HG02642 (cell line): Measurements from ENCODE around the gene ABCC4.
"Not testable (repeated sequence)": the region's sequence is repeated elsewhere in the genome, so short reads cannot be mapped to it uniquely, and the experiment has no call there.

ENCODE experiments used
- ATAC-seq: cut with Tn5 transposase; IDR thresholded peaks from one replicate; pipeline ENCODE4 v1.9.1; 2021; ENCODE audit warnings: mild to moderate bottlenecking; ENCODE audit not compliant: unreplicated experiment, poor library complexity

Gene ABCC4

DNA sequence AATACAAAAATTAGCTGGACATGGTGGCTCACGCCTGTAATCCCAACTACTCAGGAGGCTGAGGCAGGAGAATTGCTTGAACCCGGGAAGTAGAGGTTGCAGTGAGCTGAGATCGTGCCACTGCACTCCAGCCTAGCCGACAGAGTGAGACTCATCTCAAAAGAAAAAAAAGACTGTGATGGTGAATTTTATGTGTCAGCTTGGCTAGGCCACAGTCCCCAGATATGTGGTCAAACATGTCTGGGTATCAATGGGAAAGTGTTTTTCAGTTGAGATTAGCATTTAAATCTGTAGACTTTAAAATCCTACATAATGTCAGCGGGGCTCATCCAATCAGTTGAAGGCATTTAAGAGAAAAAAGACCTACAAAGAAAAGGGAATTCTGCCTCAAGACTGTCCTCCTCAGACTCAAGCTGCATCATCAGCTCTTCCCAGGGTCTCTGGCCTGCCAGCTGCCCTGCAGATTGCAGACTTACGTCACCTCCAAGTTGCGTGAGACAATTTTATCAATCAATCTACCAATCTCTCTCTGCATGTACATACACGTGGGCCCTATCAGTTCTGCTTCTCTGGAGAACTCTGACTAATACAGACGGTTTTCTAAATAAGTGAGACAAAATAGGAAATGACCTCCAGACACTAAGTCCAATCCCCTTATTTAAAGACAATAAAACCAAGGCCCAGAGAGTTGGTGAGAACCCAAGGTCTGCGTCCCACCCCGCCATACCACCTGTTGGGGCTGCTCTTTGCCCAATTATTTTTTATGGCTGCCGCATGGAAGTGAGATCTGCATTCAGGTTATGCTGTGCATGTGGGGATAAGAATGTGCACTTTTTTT lies 99.2 kb downstream of the ABCC4 start:
- ATAC-seq: no peak

DNA sequence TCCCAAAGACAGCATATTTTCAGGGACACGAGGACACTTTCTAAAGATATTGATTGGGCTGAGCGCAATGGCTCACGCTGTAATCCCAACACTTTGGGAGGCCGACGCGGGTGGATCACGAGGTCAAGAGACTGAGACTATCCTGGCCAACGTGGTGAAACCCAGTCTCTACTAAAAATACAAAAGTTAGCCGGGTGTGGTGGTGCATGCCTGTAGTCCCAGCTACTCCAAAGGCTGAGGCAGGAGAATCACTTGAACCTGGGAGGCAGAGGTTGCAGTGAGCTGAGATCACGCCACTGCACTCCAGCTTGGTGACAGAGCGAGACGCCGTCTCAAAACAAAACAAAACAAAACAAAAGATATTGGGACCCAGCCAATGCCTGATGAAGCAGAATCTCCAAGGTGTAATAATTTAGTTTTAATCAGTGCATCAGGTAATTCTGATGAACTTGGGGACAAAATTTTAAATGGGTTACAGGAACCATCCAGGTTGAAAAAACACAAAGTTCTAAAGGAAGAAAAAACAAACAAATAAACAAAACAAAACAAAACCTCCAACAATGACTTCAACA lies 100.8 kb downstream of the ABCC4 start:
- ATAC-seq: not testable (repeated sequence)

DNA sequence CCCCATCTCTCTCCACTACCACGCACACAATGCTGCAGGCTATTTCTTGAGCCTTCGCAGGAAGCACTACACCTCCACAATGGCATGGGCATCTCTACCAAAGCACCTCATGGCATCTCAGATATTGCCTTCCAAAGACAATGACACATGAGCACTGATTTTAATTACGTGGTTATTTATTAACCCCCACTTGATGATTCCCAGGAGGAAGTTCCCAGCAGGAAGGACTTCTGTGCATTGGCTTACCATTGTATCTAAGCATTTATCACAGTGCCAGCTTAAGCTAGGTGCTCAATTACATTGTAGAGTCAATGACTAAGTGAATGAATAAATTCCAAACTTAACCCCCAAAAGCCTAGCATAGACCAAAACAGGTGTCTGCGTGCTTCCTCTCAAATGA lies 101.4 kb downstream of the ABCC4 start:
- no peak for ATAC-seq

DNA sequence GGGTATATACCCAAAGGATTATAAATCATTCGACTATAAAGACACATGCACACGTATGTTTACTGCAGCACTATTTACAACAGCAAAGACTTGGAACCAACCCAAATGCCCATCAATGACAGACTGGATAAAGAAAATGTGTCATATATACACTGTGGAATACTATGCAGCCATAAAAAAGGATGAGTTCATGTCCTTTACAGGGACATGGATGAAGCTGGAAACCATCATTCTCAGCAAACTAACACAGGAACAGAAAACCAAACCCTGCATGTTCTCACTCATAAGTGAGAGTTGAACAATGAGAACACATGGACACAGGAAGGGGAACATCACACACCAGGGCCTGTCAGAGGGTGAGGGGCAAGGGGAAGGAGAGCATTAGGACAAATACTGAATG lies 102.6 kb downstream of the ABCC4 start:
- not testable (repeated sequence) for ATAC-seq

DNA sequence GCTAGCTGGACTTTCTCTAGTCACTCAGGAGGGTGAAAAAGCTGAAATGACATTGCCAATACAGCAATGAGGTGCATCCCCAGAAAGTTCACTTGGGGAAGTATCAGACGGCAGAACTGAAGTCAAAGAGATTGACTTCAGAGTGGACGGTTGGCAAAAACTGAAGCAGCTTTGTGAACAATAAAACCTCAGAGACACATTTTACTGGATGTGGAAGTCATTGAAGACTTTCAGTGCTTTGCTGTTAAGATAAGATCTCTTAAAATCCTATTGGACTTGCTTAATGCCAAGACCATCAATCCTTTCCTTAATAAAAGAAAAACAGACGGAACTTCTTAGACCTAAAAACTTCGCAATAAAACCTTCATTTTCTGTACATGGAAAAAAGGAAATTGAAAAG lies 103.7 kb downstream of the ABCC4 start:
- no peak for ATAC-seq

DNA sequence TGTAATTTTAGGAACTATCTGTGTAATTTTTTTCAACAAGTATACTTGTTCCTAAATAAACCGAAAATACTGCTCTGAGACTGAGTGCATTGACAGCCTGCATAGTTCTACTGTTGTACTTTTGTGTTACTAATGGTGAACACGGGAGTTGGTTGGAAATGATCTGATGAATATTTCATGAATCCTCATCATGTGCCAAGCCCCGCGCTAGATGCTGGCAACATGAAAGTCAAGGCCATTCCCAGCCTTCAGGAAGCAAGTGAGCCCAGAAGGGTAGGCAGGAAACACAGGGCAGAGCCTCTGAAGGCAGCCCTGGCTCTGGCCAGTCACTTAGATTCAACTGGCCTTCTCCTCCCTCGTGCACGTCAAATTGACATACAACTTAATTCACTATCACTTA lies 106.1 kb downstream of the ABCC4 start:
- no peak for ATAC-seq

DNA sequence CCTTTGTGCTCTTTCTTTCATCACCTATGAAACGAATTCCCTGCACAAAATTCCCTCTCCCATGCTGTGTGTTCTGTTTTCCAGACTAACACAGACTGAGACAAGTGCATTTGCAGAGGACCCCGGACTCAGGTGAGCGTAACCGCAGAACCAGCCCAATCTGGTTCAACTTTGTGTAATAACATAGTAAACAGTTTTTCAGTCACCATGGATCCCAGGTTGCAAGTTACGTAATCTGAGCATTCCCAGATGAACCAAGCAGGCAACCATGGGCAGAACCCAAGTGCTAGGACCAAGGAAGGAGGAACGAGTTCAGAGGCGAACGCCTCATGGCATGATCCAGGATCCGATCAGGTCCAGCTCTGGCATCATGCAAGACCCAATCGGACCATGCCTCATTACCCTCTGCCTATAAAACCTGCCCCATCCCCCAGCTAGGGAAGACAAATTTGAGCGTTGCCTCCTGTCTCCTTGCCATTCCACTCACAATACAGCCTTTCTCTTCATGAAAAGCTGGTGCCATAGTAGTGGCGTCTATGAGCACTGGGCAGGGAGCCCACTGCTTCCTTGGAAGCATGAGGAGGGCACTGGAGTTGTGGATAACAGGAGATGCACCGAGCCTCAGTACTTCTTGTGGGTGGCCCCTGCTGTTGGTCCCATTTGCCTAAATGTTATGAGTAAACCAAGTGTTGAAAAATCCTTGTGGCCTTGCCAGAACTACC lies 107.6 kb downstream of the ABCC4 start:
- no peak for ATAC-seq

DNA sequence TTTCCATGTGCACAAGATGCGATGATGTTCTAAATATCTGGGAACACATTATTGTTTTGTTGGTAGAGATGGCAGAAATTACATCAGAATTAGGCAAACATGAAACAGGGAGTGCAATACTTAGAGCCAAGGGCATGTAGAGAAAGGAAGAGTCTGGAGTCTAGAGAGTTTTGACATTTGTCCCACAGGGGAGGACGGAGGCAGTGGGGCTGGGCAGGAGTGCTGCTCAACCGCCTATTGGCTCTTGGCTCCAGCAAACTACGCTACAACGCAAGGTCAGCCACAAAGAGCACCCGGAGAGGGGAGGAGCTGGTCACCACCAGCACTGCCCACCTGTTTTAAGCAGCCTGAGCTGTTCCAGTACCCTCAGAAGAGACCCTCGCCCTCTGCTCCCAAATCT lies 108.3 kb downstream of the ABCC4 start:
- ATAC-seq: no peak

DNA sequence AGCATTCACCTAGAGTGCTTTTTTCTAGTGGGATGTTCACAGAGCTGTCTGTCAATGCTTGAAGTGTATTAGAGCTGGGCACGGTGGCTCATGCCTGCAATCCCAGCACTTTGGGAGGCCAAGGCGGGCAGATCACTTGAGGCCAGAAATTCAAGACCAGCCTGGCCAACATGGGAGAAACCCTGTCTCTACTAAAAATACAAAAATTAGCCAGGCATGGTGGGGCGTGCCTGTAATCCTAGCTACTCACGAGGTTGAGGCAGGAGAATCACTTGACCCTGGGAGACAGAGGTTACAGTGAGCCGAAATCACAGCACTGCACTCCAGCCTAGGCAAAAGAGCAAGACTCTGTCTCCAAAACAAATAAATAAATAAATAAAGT lies 108.7 kb downstream of the ABCC4 start:
- not testable (repeated sequence) for ATAC-seq

DNA sequence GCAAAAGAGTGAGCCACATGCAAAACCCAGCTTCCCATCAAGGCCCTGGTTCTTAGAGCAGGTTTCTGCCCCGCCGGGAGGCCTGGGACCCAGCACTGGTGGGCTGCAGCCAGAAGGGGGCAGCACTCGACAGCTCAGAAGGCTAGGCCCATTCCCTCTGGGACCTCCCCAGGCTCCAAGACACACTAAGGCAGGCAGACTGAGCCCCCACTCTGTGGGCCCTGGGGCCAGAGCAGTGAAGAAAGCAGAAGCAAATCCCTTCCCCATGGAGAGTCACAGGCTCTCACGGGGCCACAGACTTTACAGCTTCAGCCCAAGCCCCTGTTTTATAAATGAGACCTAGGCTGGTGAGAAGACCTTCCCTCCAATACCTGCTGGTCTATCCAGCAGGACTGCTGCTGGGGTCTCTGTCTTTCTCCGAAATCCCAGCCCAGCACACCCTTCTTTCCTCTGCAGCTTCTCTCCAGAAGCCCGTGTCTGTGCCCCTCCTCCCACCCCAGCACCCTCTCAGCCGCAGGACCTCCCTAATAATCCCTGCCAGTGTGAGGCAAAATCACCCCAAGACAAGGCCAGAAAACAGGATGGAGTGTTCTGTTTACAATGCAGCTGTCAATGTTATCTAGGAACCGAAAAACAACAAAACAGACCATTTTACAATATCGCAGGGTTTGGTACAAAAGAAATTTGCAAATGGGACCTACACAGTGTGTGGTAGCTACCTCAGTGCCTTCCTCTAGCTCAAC lies 109.3 kb downstream of the ABCC4 start:
- ATAC-seq: peak; percentile 96

DNA sequence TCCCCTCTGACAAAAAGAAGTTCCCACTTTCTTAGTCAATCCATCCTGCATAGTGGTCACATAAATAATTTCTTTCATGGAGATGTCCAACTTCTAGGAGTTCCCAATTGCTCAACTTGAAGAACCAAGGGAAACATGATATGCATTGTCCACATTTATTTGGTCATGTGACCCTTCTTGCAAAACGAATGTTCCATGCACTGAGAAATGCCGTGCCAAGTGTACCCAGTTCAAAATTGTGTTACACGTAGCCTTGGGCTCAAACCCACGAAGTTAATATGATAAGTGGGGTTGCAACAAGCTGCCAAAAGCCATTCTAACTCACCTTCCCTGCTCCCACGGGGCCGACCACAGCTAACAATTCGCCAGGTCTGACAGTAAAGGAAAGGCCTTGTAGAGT lies 113.1 kb downstream of the ABCC4 start:
- ATAC-seq: no peak

DNA sequence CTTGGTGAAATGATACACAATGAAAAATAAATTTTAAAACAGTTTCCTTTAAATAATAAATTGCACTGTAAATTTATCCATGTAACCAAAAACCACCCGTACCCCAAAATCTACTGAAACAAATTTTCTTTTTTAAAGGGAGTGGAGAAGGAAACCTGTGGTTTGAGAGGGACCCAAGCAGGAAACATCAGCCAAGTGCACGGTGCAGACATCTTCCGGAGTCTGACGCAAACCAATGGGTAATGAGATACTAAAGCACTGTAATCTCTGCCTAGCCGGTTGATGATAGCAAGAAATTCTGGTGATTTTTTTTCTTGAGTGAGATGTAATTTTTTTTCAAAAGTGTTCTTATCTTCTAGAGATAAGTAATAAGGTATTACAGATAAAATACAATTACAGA lies 115.4 kb downstream of the ABCC4 start:
- no peak for ATAC-seq

DNA sequence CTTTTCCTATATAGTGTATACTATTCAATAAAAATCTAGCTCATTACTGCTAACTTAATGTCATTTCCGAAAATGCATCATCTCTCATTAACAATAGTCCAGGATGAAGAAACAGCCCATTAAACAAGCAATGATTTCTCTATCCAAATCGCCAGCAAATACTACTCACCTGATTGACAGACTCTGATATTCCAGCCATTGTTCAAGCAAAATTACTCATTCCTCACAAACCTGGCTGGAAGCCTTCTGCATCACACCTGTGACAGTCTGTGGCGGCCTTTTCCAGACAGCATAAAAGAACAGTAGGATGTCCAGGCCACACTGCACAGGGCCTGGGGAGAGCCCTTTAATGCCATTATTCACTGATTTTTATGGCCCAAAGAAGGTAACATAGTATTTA lies 115.9 kb downstream of the ABCC4 start:
- ATAC-seq: no peak

DNA sequence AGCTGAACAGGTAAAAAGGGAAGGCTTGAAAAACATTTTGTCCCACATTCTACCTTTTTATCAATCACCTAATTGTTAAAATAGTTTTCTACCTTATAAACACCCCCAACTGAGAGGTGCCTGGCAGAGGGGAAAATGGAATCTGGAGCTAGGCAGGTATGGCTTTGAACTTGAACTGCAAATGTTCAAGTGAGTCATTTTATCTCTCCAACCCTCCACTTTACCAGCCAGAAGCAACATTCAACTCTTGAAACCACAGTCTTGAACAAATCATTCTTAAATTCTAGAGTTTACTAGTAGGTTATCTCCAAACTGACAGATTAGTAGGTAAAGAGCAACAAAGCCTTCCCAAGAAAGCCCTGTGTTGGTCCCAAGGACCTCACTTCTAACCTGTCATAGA lies 116.9 kb downstream of the ABCC4 start:
- no peak for ATAC-seq

DNA sequence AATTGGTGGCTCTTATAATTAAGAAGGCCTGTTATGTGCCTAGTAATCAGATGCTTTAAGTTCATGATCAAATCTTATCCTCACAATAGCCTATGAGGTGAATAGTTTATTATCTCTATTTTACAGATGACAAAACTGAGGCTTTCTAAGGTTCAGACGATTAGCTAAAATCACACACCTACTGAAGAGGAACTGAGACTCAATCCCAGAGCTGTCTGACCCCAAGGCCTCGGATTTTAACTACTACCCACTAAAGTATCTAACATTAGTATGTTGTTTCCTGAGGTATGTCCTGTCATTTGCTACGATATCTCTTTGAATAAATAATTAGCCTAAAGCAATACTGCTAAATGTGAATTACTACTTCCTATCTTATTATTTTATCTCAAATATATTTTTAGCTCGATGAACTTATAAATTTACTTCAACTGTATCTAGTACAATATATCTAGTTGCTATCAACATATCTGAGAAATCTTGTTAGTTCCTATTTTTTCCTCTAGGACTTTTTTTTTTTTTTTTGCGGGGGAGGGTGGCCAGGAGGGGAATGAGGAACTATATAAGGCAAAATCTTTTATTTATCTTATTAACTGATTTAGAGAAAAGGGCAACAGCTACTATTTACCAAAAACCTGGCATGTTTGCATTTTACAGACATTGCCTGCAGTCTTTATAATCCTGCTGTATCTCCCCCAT lies 118.5 kb downstream of the ABCC4 start:
- ATAC-seq: no peak

DNA sequence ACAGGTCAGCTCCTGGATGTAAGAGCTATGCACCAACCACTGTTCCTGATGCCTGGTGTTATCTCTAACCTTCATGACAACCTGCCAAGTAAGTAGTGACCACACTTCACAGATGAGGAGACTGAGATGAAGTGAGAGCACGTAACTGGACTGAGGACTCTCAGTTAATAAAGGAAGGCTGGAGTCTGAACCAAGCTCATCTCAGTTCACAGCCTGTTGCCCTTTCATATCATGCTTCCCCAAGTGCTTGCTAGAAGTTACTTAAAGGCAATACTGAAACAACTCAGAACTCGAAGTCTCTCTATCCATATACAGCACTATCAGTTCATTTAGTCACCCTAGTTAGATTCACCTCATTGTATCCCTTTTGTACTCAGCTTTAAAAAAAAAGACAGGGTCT lies 119.7 kb downstream of the ABCC4 start:
- peak; percentile 80 for ATAC-seq

DNA sequence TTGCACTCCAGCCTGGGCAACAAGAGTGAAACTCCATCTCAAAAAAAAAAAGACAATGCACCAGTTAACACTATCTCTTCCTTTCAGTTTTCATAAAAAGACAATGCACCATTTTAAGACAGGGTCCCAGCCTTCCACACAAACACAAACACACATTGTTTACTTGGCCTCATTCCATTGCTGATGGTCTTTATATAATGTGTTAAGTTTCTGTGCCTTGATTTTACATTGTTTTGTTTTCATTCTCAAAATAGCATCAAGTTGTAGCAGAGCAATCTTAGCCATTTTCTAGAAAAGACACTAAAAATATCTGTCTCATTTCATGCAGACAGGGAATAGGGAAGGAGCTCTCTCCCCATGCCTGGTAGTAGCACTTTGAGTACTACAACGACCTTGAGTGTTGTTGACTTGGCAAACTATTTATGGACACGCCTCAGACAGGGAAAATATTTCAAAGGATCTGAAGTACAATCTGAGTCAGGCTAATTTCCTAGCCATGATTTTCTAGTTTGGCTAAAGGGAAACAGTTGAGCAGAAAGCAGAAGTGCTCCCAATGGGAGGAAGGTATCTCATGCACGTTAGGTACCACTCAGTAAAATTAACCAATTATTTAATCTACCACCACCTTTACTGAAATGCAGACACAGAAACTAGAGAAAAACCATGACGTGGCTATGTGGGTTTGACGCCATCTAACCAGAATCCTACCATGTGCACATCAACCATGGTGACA lies 120.6 kb downstream of the ABCC4 start:
- peak; percentile 4 for ATAC-seq

DNA sequence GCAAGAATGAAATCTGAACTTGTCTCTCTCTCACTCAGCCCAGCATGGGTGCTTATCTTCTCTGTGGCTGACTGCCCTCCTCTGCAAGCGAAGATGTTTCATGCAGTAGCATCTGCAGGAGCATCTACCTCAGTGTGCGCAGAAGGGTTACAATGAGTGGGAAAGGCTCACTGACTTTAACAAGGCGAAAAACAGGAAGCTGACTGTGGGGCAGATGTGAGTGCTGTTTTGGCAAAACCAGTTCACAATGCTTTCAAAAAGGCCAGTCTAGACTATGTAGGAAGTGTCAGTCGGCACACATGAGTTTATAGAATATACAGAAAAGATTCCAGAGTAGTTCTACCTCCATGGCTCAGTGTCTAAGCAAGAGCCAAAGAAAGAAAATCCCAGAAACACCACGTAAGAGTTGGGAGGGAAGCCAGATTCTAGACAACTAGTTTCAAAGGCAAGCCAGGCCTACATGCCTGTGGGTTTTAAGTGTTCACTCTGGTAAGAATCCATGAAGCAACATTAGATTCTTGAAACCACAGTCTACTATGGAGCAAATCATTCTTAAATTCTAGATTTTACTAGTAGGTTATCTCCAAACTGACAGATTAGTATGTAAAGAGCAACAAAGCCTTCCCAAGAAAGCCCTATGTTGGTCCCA lies 124.5 kb downstream of the ABCC4 start:
- ATAC-seq: no peak

DNA sequence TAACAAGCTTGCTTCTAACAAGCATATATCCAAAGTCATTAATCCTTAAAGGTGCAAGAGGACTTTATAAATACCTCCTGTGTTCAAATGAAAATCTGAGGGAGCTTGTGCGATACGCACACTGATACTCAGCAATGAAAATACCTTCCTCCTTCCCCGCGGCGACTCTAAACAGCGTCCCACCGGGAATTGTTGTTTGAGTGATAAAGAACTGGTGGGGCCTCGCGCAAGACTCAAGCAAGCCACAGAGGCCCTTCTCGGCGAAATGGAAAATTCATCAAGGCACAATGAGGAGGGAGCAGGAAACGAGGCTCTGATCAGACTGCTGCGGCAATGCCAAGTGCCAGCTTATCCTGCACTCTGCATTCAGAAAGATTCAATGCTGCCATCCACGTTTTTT lies 126.7 kb downstream of the ABCC4 start:
- ATAC-seq: no peak
